HCT116 (cell line): ENCODE measurements around the gene MLYCD.

Experiments
- CEBPB ChIP-seq: IDR thresholded peaks from 2 replicates; pipeline ENCODE4 v1.6.1; 2012; ENCODE audit warnings: low read depth
- EZH2 ChIP-seq: fragments of 200-600 bp; sonication (generic); IDR thresholded peaks from 2 replicates; pipeline ENCODE4 v1.6.1; 2017; ENCODE audit warnings: antibody characterized with exemption, mixed run types
- EZH2phosphoT487 ChIP-seq: fragments of 200-600 bp; IDR thresholded peaks from 2 replicates; pipeline ENCODE4 v1.6.1; 2018; ENCODE audit warnings: antibody characterized with exemption, borderline replicate concordance
- POLR2A ChIP-seq: IDR thresholded peaks from 2 replicates; pipeline ENCODE4 v1.7.0; 2011; ENCODE audit warnings: borderline replicate concordance; ENCODE audit not compliant: insufficient read depth, insufficient read length; ENCODE audit errors: extremely low read depth
- POLR2AphosphoS5 ChIP-seq: IDR thresholded peaks from 2 replicates; pipeline ENCODE4 v1.6.1; 2011; ENCODE audit warnings: mild to moderate bottlenecking, low read depth, low read length, moderate library complexity
- RAD21 ChIP-seq: IDR thresholded peaks from 2 replicates; pipeline ENCODE4 v1.6.1; 2012; ENCODE audit warnings: low read depth, mild to moderate bottlenecking
- SIN3A ChIP-seq: IDR thresholded peaks from 2 replicates; pipeline ENCODE4 v1.6.1; 2012; ENCODE audit warnings: low read depth
- YY1 ChIP-seq: IDR thresholded peaks from 2 replicates; pipeline ENCODE4 v1.6.1; 2011; ENCODE audit warnings: low read length, low read depth, moderate library complexity, mild to moderate bottlenecking; ENCODE audit not compliant: insufficient replicate concordance; ENCODE audit errors: extremely low read depth
- ZNF274 ChIP-seq: fragments of 200-500 bp; sonication (Bioruptor generic); IDR thresholded peaks from 2 replicates; pipeline ENCODE4 v1.6.1; 2014; ENCODE audit warnings: mild to moderate bottlenecking, low read depth, low read length, inconsistent platforms
- TF ChIP-seq, protein P1 (sequence below), 3 experiments: fragments of 200-600 bp in 1 of 3; sonication (generic) in 1 of 3; IDR thresholded peaks in 2 of 3; conservative IDR thresholded peaks in 1 of 3; 2 replicates each; pipeline ENCODE4 v1.5.1; 2012 to 2017; ENCODE audit warnings: low read depth in 2 of 3, low read length in 2 of 3, antibody characterized with exemption in 1 of 3, borderline replicate concordance in 1 of 3, control low read depth in 1 of 3, mild to moderate bottlenecking in 1 of 3, mixed read lengths in 1 of 3, mixed run types in 1 of 3, moderate library complexity in 1 of 3; ENCODE audit not compliant: insufficient read depth in 1 of 3
- TF ChIP-seq, protein P2 (sequence below): IDR thresholded peaks from 2 replicates; pipeline ENCODE4 v1.6.1; 2012
- TF ChIP-seq, protein P3 (sequence below): IDR thresholded peaks from 2 replicates; pipeline ENCODE4 v1.6.1; 2012
- TF ChIP-seq, protein P4 (sequence below): IDR thresholded peaks from 2 replicates; pipeline ENCODE4 v1.6.1; 2011; ENCODE audit warnings: mild to moderate bottlenecking, low read length, moderate library complexity; ENCODE audit not compliant: insufficient replicate concordance; ENCODE audit errors: extremely low read depth
- TF ChIP-seq, protein P5 (sequence below): IDR thresholded peaks from 2 replicates; pipeline ENCODE4 v1.6.1; 2012; ENCODE audit warnings: low read depth

DNA sequence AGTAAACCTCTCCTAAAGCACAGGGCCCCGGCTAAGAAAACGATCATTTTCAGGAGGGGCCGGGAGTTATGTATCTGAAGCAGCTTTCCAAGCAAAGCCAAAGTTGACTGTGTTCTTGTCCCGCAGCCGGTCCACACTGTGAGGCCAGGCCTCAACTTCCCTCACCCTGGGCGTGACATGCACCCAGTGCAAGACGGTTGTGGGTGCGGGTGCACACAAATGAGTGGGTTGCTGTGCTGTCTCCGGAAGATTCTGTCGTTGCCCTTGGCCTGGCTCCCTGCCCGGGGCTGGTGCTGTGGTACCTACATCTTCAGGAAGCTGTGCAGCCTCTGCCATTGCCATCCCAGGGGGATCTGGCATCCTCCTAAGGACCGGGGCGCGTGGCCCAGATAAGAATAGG is 16.6 kb downstream of the MLYCD start:
- TF ChIP-seq EZH2 (no peak), CEBPB (no peak), POLR2A (no peak), SIN3A (no peak), POLR2AphosphoS5 (no peak), RAD21 (no peak), YY1 (no peak), EZH2phosphoT487 (no peak), ZNF274 (no peak)
- TF ChIP-seq, protein P1, sequence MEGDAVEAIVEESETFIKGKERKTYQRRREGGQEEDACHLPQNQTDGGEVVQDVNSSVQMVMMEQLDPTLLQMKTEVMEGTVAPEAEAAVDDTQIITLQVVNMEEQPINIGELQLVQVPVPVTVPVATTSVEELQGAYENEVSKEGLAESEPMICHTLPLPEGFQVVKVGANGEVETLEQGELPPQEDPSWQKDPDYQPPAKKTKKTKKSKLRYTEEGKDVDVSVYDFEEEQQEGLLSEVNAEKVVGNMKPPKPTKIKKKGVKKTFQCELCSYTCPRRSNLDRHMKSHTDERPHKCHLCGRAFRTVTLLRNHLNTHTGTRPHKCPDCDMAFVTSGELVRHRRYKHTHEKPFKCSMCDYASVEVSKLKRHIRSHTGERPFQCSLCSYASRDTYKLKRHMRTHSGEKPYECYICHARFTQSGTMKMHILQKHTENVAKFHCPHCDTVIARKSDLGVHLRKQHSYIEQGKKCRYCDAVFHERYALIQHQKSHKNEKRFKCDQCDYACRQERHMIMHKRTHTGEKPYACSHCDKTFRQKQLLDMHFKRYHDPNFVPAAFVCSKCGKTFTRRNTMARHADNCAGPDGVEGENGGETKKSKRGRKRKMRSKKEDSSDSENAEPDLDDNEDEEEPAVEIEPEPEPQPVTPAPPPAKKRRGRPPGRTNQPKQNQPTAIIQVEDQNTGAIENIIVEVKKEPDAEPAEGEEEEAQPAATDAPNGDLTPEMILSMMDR (IDR thresholded peaks at IDR 0.05 in 2 of 3, conservative IDR thresholded peaks at IDR 0.05 in 1 of 3; ENCODE audit: borderline replicate concordance in 1 of 3, insufficient read depth in 1 of 3, low read depth in 2 of 3, low read length in 2 of 3): no peak
- TF ChIP-seq, protein P2, sequence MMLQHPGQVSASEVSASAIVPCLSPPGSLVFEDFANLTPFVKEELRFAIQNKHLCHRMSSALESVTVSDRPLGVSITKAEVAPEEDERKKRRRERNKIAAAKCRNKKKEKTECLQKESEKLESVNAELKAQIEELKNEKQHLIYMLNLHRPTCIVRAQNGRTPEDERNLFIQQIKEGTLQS: no peak
- TF ChIP-seq, protein P3, sequence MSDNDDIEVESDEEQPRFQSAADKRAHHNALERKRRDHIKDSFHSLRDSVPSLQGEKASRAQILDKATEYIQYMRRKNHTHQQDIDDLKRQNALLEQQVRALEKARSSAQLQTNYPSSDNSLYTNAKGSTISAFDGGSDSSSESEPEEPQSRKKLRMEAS: no peak
- TF ChIP-seq, protein P4, sequence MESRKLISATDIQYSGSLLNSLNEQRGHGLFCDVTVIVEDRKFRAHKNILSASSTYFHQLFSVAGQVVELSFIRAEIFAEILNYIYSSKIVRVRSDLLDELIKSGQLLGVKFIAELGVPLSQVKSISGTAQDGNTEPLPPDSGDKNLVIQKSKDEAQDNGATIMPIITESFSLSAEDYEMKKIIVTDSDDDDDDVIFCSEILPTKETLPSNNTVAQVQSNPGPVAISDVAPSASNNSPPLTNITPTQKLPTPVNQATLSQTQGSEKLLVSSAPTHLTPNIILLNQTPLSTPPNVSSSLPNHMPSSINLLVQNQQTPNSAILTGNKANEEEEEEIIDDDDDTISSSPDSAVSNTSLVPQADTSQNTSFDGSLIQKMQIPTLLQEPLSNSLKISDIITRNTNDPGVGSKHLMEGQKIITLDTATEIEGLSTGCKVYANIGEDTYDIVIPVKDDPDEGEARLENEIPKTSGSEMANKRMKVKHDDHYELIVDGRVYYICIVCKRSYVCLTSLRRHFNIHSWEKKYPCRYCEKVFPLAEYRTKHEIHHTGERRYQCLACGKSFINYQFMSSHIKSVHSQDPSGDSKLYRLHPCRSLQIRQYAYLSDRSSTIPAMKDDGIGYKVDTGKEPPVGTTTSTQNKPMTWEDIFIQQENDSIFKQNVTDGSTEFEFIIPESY: no peak
- TF ChIP-seq, protein P5, sequence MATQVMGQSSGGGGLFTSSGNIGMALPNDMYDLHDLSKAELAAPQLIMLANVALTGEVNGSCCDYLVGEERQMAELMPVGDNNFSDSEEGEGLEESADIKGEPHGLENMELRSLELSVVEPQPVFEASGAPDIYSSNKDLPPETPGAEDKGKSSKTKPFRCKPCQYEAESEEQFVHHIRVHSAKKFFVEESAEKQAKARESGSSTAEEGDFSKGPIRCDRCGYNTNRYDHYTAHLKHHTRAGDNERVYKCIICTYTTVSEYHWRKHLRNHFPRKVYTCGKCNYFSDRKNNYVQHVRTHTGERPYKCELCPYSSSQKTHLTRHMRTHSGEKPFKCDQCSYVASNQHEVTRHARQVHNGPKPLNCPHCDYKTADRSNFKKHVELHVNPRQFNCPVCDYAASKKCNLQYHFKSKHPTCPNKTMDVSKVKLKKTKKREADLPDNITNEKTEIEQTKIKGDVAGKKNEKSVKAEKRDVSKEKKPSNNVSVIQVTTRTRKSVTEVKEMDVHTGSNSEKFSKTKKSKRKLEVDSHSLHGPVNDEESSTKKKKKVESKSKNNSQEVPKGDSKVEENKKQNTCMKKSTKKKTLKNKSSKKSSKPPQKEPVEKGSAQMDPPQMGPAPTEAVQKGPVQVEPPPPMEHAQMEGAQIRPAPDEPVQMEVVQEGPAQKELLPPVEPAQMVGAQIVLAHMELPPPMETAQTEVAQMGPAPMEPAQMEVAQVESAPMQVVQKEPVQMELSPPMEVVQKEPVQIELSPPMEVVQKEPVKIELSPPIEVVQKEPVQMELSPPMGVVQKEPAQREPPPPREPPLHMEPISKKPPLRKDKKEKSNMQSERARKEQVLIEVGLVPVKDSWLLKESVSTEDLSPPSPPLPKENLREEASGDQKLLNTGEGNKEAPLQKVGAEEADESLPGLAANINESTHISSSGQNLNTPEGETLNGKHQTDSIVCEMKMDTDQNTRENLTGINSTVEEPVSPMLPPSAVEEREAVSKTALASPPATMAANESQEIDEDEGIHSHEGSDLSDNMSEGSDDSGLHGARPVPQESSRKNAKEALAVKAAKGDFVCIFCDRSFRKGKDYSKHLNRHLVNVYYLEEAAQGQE: no peak
